Measurements from ENCODE around the gene SLC27A4.

The SLC27A4 gene

GRCh38 chr9:128382261-128382660, 41.9 kb downstream of the SLC27A4 start:
- no peak for TF ChIP-seq CTCF (IDR thresholded peaks at IDR 0.05; ENCODE audit: extremely low read depth, insufficient read depth, missing control alignments)
- in situ Hi-C loops (cut with MboI; ENCODE audit: low pct_unique_long_range_greater_than_20kb, low sequenced_read_pairs, unreplicated experiment), result no loop called here
- DNase-seq (ENCODE audit: low spot score), result no peak

- DNase-seq (ENCODE audit: low spot score), result no peak
- TF ChIP-seq CTCF (IDR thresholded peaks at IDR 0.05; ENCODE audit: extremely low read depth, insufficient read depth, missing control alignments), result no peak
- in situ Hi-C loops (cut with MboI; ENCODE audit: low pct_unique_long_range_greater_than_20kb, low sequenced_read_pairs, unreplicated experiment), result no loop called here
Measured at GRCh38 chr9:128383007-128383753, 42.9 kb downstream of the SLC27A4 start.

GRCh38 chr9:128383791-128384190, 43.5 kb downstream of the SLC27A4 start:
- no peak for DNase-seq (ENCODE audit: low spot score)
- in situ Hi-C loops (cut with MboI; ENCODE audit: low pct_unique_long_range_greater_than_20kb, low sequenced_read_pairs, unreplicated experiment), result no loop called here
- TF ChIP-seq CTCF (IDR thresholded peaks at IDR 0.05; ENCODE audit: extremely low read depth, insufficient read depth, missing control alignments), result no peak

GRCh38 chr9:128384801-128385495, 44.6 kb downstream of the SLC27A4 start:
- no peak for TF ChIP-seq CTCF (IDR thresholded peaks at IDR 0.05; ENCODE audit: extremely low read depth, insufficient read depth, missing control alignments)
- DNase-seq (ENCODE audit: low spot score), result no peak
- in situ Hi-C loops (cut with MboI; ENCODE audit: low pct_unique_long_range_greater_than_20kb, low sequenced_read_pairs, unreplicated experiment), result no loop called here

GRCh38 chr9:128385496-128386460, 45.5 kb downstream of the SLC27A4 start:
- TF ChIP-seq CTCF (IDR thresholded peaks at IDR 0.05; ENCODE audit: extremely low read depth, insufficient read depth, missing control alignments), result no peak
- in situ Hi-C loops (cut with MboI; ENCODE audit: low pct_unique_long_range_greater_than_20kb, low sequenced_read_pairs, unreplicated experiment), result no loop called here
- DNase-seq (ENCODE audit: low spot score), result no peak

- TF ChIP-seq CTCF (IDR thresholded peaks at IDR 0.05; ENCODE audit: extremely low read depth, insufficient read depth, missing control alignments), result no peak
- in situ Hi-C loops (cut with MboI; ENCODE audit: low pct_unique_long_range_greater_than_20kb, low sequenced_read_pairs, unreplicated experiment), result no loop called here
- DNase-seq (ENCODE audit: low spot score), result no peak
Measured at GRCh38 chr9:128388150-128388549, 47.8 kb downstream of the SLC27A4 start.
